Mesothelial cell of epicardium (in vitro differentiated cells): ENCODE measurements around the gene FBF1. TPM values are rescaled to one million over a fixed set of nuclear protein-coding genes. Genes with fewer than 3 reads are reported as not detected.

Source experiments
- DNase-seq, 2 experiments: peaks; one replicate each; pipeline ENCODE4 v3.0.0; 2021; ENCODE audit warnings: low spot score in 2 of 2; ENCODE audit not compliant: unreplicated experiment in 2 of 2
- H3K27ac Mint-ChIP-seq: 2 replicates; pipeline ENCODE4 v1.8.0; 2021; ENCODE audit warnings: mixed read lengths
- H3K27me3 Mint-ChIP-seq: 2 replicates; pipeline ENCODE4 v1.8.0; 2021; ENCODE audit warnings: low read depth, mixed read lengths
- H3K36me3 Mint-ChIP-seq: 2 replicates; pipeline ENCODE4 v1.8.0; 2021; ENCODE audit warnings: mixed read lengths
- H3K4me1 Mint-ChIP-seq: 2 replicates; pipeline ENCODE4 v1.8.0; 2021; ENCODE audit warnings: mixed read lengths
- H3K4me3 Mint-ChIP-seq: 2 replicates; pipeline ENCODE4 v1.8.0; 2021; ENCODE audit warnings: mild to moderate bottlenecking, moderate library complexity, mixed read lengths
- H3K9me3 Mint-ChIP-seq: 2 replicates; pipeline ENCODE4 v1.8.0; 2021; ENCODE audit warnings: mixed read lengths
- total RNA-seq: library from RNA; stranded (reverse); gene quantifications from 3 replicates; pipeline ENCODE4 v1.2.1, GENCODE V29; 2021
- TF ChIP-seq, protein P1 (sequence below): fragments of 200-600 bp; sonication (generic); IDR thresholded peaks from one replicate; pipeline ENCODE4 v1.5.0; 2021; ENCODE audit warnings: antibody characterized with exemption; ENCODE audit not compliant: unreplicated experiment

The FBF1 gene
- total RNA-seq, 1 donor from 2014 or later = 23.4 TPM

DNA sequence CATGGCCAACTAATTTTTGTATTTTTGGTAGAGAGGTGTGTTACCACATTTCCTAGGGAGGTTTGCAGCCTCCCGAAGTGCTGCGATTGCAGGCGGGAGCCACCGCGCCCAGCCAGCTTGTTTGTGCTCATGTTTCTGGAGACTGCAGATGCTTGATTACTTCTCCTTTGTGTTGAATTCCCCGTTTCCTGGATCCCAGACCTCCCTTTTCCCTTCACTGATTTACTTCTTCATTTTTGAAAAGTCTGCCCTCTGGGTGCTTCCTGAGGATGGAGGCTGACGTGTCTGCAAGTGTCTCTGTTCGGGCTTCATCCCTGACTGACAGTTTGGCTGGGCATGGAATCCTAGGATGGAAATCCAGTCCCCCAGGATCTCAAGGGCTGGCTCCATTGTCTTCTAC, 55.4 kb downstream of the FBF1 start:
- H3K9me3 Mint-ChIP-seq = no peaks in the 10 kb centered on the region
- peaks cover 3% of the 10 kb centered on the region for H3K36me3 Mint-ChIP-seq
- H3K27me3 Mint-ChIP-seq = peaks cover 27% of the 10 kb centered on the region
- TF ChIP-seq, protein P1, sequence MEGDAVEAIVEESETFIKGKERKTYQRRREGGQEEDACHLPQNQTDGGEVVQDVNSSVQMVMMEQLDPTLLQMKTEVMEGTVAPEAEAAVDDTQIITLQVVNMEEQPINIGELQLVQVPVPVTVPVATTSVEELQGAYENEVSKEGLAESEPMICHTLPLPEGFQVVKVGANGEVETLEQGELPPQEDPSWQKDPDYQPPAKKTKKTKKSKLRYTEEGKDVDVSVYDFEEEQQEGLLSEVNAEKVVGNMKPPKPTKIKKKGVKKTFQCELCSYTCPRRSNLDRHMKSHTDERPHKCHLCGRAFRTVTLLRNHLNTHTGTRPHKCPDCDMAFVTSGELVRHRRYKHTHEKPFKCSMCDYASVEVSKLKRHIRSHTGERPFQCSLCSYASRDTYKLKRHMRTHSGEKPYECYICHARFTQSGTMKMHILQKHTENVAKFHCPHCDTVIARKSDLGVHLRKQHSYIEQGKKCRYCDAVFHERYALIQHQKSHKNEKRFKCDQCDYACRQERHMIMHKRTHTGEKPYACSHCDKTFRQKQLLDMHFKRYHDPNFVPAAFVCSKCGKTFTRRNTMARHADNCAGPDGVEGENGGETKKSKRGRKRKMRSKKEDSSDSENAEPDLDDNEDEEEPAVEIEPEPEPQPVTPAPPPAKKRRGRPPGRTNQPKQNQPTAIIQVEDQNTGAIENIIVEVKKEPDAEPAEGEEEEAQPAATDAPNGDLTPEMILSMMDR = no peak
- no peak overlapping the region for H3K27ac Mint-ChIP-seq
- DNase-seq = no peak
- no peaks in the 10 kb centered on the region for H3K4me1 Mint-ChIP-seq
- no peak overlapping the region for H3K4me3 Mint-ChIP-seq

DNA sequence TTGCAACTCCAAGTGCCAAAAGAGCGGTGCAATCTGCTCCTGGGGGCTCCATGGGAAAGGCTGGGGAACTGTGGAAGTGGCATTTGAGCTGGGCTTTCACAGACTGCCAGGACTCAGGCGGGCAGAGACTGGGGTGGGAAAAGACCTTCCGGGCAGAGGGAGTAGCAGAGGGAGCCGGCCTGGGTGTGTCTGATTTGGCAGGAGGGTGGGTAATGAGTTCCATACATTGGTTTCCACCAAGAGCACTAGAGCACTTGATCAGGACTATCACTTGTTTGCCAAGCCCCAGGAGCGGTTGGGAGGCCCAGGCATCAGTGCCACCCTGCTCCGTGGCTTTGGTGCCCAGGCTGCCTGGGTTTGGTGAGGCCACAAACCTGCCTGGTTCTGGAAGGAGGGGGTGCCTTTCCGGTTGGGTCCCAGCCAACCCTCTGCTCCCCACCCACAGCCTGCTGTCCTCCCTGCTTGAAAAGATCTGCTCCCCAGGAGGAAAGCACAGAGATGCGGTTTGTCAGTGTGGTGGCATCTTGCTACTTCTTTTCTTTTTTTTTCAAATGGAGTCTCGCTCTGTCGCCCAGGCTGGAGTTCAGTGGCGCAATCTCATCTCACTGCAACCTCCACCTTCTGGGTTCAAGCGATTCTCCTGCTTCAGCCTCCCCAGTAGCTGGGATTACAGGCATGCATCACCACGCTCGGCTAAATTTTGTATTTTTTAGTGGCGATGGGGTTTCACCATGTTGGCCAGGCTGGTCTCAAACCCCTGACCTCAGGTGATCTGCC, 59.0 kb downstream of the FBF1 start:
- DNase-seq = no peak
- Mint-ChIP-seq H3K36me3 (no peaks in the 10 kb centered on the region), H3K4me1 (peaks cover 12% of the 10 kb centered on the region), H3K27ac (no peak overlapping the region), H3K4me3 (no peak overlapping the region), H3K9me3 (no peaks in the 10 kb centered on the region), H3K27me3 (peaks cover 55% of the 10 kb centered on the region)
- TF ChIP-seq, protein P1 = no peak

DNA sequence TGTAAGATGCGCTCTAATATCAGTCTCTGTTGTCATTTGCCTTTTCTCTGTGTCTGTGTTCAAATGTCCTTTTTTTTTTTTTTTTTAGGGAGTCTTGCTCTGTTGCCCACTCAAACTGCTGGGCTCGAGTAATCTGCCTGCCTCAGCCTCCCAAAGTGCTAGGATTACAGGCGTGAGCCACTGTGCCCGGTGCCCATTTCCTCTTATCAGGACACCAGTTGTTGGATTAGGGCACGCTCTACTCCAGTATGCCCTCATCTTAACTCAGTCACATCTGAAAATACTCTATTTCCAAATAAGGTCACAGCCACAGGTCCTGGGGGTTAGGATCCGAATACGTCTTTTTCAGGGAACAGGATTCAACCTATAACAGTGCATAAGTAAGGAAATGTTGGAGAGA, 60.6 kb downstream of the FBF1 start:
- Mint-ChIP-seq H3K4me1 (peaks cover 16% of the 10 kb centered on the region), H3K36me3 (no peaks in the 10 kb centered on the region), H3K27ac (no peak overlapping the region), H3K9me3 (no peaks in the 10 kb centered on the region), H3K27me3 (peaks cover 66% of the 10 kb centered on the region), H3K4me3 (peak overlapping the region; percentile 4)
- TF ChIP-seq, protein P1 = no peak
- no peak for DNase-seq

DNA sequence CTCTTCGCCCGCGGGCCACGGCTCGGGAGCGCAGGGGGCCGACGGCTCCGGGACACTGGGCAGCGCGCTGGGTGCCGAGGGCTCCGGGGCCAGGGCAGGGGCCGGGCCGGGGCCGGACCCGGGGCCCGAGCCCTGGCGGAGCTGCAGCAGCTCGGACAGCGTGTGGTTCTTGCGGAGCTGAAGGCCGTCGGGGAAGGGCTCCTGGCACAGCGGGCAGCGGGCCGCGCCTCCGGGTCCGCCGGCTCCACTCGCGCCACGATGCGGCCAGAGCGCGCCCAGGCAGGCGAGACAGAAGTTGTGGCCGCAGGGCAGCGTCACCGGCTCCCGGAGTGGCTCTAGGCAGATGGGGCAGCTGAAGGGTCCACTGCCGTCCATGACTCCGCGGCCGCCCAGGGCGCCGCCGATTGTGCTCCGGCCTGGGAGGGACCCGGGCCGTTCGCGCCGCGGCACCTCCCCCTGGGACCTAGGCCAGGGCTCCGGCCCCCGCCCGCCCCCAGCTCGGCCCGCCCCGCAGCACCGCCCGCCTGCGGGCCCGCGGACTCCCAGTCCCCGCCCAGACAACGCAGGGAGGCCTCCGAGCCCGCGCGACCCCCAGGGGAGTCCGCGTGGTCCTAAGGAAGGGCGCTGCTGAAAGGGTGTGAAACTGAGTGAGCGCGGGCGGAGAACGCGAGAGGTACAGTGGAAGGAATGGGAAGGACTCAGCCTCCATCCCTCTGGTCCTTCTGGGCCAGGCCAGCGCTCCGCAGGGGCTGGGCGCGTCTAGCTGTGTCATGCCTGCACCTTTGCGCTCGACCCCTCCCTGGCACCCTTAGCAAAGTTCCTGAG, 62.5 kb downstream of the FBF1 start, which contains the start of gene TRIM47:
TSS of gene TRIM47 (minus strand) at position 408 of the 825 bp plus-strand sequence. CDS start at position 375, 33 bp downstream.
- peaks cover 72% of the 10 kb centered on the region for H3K27me3 Mint-ChIP-seq
- no peaks in the 10 kb centered on the region for H3K36me3 Mint-ChIP-seq
- no peaks in the 10 kb centered on the region for H3K9me3 Mint-ChIP-seq
- peak within 1 kb of the TSS; percentile 64 for H3K4me3 Mint-ChIP-seq
- H3K27ac Mint-ChIP-seq = no peak within 1 kb of the TSS
- no peak for DNase-seq
- TF ChIP-seq, protein P1 = no peak
- H3K4me1 Mint-ChIP-seq = peaks cover 16% of the 10 kb centered on the region

DNA sequence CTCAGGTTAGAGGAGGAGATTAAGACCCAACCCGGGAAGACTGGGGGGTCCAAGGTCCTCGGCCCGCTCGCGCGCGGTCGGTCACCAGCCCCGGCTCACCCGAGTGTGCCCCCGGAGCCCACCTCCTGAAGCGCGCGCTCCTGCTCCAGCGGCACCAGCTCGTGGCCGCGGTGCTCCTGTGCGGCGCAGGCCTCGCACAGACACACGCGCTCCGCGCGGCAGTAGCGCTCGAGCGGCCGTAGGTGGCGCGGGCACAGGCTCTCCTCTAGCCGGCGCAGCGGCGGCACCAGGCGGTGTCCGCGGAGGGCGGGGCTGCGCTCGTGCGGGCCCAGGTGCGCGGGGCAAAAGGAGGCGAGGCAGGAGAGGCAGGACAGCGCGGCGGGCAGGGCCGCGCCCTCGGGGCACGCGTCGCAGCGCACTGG, 63.1 kb downstream of the FBF1 start:
- TF ChIP-seq, protein P1 = peak; percentile 39
- Mint-ChIP-seq H3K4me3 (peak overlapping the region; percentile 64), H3K4me1 (peaks cover 16% of the 10 kb centered on the region), H3K27me3 (peaks cover 72% of the 10 kb centered on the region), H3K27ac (no peak overlapping the region), H3K36me3 (no peaks in the 10 kb centered on the region), H3K9me3 (no peaks in the 10 kb centered on the region)
- peak; percentile 64 to 78 for DNase-seq
